ENCODE data around the gene ZNF710. TPM values are rescaled to one million over a fixed set of nuclear protein-coding genes. Genes with fewer than 3 reads are reported as not detected.

The ZNF710 gene
- total RNA-seq, 3 donors from 2014 or later, result 21.7 to 28.2 (median 25.0) TPM

DNA sequence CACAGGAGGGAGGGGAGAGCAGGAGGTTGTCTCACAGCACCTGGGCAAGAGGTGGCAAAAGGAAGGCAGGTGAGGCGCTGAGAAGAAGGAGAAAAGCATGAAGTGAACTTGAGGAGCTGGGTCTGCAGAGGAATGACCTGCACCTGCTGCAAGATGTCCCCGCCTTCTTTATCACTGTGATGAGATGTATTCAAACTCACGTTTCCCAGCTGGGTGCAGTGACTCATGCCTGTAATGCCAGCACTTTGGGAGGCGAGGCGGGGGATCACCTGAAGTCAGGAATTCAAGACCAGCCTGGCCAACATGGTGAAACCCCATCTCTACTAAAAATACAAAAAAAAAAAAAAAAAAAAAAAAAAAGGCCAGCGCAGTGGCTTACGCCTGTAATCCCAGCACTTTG lies 22.2 kb upstream of the ZNF710 start:
- no peak for ATAC-seq
- Mint-ChIP-seq H3K9me3 (peaks cover under 1% of the 10 kb centered on the region), H3K36me3 (ENCODE audit: insufficient read depth) (no peaks in the 10 kb centered on the region), H3K27me3 (ENCODE audit: low read depth) (peaks cover 3% of the 10 kb centered on the region), H3K4me1 (ENCODE audit: low read depth) (no peaks in the 10 kb centered on the region), H3K4me3 (no peak overlapping the region)
- DNase-seq, result no peak

DNA sequence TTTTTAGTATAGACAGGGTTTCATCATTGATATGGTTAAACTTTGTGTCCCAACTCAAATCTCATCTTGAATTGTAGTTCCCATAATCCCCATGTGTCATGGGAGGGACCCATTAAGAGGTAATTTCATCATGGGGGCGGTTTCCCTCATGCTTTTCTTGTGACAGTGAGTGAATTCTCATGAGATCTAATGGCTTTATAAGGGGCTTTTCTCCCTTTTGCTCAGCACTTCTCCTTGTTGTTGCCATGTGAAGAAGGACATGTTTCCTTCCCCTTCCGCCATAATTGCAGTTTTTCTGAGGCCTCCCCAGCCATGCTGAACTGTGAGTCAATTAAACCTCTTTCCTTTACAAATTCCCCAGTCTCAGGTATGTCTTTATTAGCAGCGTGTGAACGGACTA lies 20.2 kb upstream of the ZNF710 start:
- Mint-ChIP-seq H3K9me3 (peaks cover 9% of the 10 kb centered on the region), H3K36me3 (ENCODE audit: insufficient read depth) (no peaks in the 10 kb centered on the region), H3K27me3 (ENCODE audit: low read depth) (peaks cover 3% of the 10 kb centered on the region), H3K4me3 (no peak overlapping the region), H3K4me1 (ENCODE audit: low read depth) (no peaks in the 10 kb centered on the region)
- no peak for DNase-seq
- ATAC-seq, result no peak

DNA sequence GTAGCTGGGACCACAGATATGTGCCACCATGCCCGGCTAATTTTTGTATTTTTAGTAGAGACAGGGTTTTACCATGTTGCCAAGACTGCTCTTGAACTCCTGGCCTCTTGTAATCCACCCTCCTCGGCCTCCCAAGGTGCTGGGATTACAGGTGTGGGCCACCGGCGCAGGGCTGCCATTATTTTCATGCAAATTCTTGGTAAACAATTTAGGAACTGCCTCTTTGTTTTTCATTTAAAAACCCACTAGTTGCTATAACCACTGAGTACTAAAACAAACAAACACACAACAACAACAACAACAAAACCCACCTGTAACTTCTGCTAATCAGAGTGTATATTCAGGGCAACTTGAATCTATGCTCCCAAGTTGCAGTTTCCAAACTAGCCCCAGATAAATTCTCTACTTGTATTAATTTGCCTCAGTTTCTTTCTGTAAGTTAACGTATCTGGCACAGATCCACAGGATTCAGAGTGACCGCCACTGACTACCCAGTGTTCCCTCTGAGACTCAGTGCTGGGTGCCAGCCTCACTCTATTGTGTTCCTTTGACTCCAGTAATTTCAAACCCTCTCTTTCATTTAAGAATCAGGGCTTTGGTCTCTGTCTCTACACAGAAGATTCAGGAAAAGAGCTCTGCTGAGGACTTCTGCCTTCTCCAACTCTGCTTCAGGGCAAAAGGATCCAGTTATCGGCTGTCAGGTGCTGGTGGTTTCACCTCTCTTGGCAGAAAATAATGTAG lies 18.6 kb upstream of the ZNF710 start:
- peaks cover 3% of the 10 kb centered on the region for H3K27me3 Mint-ChIP-seq (ENCODE audit: low read depth)
- DNase-seq (no peak), ATAC-seq (no peak)
- H3K36me3 Mint-ChIP-seq (ENCODE audit: insufficient read depth), result no peaks in the 10 kb centered on the region
- peaks cover 9% of the 10 kb centered on the region for H3K9me3 Mint-ChIP-seq
- H3K4me3 Mint-ChIP-seq, result no peak overlapping the region
- no peaks in the 10 kb centered on the region for H3K4me1 Mint-ChIP-seq (ENCODE audit: low read depth)

DNA sequence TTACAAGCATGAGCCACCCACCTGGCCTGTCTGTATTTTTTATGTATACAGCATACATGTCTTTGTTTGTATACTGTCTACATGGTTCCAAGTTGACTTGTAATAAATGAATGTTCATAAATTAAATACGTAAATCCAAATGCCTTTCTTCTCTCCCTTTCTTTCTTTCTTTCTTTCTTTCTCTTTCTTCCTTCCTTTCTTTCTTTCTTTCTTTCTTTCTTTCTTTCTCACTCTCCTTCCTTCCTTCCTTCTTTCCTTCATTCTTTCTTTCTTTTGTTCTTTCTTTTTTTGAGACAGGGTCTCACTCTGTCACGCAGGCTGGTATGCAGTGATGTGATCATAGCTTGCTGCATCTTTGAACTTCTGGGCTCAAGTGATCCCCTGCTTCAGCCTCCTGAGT lies 17.1 kb upstream of the ZNF710 start:
- no peak overlapping the region for H3K4me3 Mint-ChIP-seq
- no peak for ATAC-seq
- H3K27me3 Mint-ChIP-seq (ENCODE audit: low read depth), result peaks cover 3% of the 10 kb centered on the region
- no peaks in the 10 kb centered on the region for H3K36me3 Mint-ChIP-seq (ENCODE audit: insufficient read depth)
- DNase-seq, result no peak
- peaks cover 9% of the 10 kb centered on the region for H3K9me3 Mint-ChIP-seq
- no peaks in the 10 kb centered on the region for H3K4me1 Mint-ChIP-seq (ENCODE audit: low read depth)

DNA sequence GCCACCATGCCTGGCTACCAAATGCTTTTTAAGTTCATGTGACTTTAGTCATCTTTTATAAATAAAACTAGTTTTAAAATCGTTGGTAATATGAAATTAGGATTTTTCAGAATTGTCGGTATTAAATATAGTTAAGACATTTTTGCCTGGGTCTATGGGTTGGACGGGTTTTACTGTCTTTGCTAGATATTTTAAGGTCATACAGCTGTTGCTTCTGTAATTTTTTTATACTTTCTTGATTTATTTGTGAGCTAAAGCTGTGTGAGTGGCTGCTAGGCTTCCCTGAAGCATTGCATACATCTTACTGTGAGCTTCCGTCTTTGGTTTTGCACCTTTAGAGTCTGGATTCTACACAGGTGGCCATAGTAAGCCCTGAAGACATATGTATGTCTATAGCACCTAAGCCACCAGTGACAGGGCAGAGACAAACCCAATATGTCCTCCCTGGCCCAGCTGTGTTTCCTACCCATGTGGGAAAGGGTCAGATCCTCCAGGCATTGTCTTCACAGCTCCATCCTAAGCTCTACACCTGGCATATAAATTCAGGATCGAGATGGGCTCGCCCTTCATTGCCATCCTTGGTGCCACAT lies 16.6 kb upstream of the ZNF710 start:
- H3K4me1 Mint-ChIP-seq (ENCODE audit: low read depth), result no peaks in the 10 kb centered on the region
- H3K9me3 Mint-ChIP-seq, result peaks cover 9% of the 10 kb centered on the region
- no peak for ATAC-seq
- H3K4me3 Mint-ChIP-seq, result no peak overlapping the region
- DNase-seq, result no peak
- H3K36me3 Mint-ChIP-seq (ENCODE audit: insufficient read depth), result no peaks in the 10 kb centered on the region
- peaks cover 3% of the 10 kb centered on the region for H3K27me3 Mint-ChIP-seq (ENCODE audit: low read depth)

DNA sequence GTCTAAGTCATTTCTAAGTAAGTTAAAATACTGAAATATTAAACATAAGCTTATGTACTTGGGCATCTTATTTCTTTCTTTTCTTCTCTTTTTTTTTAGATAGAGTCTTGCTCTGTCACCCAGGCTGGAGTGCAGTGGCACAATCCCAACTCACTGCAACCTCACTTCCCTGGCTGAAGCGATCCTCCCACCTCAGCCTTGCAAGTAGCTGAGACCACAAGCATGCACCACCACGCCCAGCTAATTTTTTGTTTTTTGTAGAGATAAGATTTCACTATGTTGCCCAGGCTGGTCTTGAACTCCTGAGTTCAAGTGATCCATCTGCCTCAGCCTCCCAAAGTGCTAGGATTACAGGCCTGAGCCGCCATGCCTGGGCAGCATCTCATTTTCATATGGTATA lies 16.0 kb upstream of the ZNF710 start:
- ATAC-seq, result no peak
- no peak for DNase-seq
- Mint-ChIP-seq H3K4me1 (ENCODE audit: low read depth) (no peaks in the 10 kb centered on the region), H3K4me3 (no peak overlapping the region), H3K36me3 (ENCODE audit: insufficient read depth) (no peaks in the 10 kb centered on the region), H3K9me3 (peaks cover 9% of the 10 kb centered on the region), H3K27me3 (ENCODE audit: low read depth) (peaks cover 3% of the 10 kb centered on the region)

DNA sequence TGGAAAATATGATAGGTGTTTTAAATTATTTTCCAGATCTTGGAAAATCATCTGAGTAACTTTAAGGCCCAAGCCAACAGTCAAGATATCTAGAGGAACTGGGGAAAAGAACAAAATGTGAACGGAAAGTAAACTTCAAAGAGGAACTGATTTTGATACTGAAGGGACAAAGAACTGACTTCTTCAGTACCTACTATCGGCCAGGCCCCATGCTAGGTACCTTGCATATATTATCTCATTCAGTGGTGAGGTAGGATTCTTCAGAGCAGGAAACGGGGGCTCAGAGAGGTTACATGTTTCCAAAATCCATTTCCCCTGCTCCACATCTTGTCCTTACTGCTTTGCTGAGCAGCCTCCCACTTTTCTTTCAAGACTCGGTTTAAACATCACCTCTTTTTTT lies 9.8 kb upstream of the ZNF710 start:
- Mint-ChIP-seq H3K9me3 (no peaks in the 10 kb centered on the region), H3K4me3 (no peak overlapping the region), H3K36me3 (ENCODE audit: insufficient read depth) (no peaks in the 10 kb centered on the region), H3K27me3 (ENCODE audit: low read depth) (no peaks in the 10 kb centered on the region), H3K4me1 (ENCODE audit: low read depth) (no peaks in the 10 kb centered on the region)
- DNase-seq (no peak), ATAC-seq (no peak)

DNA sequence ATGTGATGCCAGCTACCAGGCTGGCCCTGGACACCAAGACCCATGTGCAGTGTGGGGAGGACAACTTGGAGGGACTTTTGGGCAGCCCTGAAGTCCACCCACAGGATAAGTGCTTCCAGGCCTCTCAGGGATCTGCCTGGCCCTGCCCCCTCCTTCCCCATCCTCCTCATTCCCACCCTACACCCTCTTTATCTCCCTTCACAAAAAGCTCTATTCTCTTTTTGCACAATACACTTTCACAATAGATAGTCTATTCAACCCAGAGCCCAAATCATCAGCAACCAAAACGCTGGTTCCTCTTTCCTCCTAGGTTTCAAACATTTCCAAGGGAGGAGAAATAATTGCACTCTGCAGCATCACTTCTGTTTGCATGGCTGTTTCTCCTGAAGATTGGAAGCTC lies 7.8 kb upstream of the ZNF710 start:
- no peak for DNase-seq
- Mint-ChIP-seq H3K4me1 (ENCODE audit: low read depth) (no peaks in the 10 kb centered on the region), H3K9me3 (no peaks in the 10 kb centered on the region), H3K4me3 (no peak overlapping the region), H3K27me3 (ENCODE audit: low read depth) (no peaks in the 10 kb centered on the region), H3K36me3 (ENCODE audit: insufficient read depth) (no peaks in the 10 kb centered on the region)
- no peak for ATAC-seq

DNA sequence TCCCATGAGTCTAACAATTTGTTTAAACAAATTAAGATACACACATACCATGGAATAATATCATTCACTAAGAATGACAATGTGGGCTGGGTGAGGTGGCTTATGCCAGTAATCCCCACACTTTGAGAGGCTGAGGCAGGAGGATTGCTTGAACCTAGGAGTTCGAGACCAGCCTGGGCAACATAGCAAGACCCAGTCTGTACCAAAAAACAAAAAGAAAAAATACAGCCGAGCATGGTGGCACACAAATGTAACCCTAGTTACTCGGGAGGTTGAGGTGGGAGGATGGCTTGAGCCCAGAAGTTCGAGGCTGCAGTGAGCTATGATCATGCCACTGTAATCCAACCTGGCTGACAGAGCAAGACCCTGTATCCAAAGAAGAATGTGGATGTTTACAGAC lies 4.0 kb upstream of the ZNF710 start:
- Mint-ChIP-seq H3K4me3 (no peak overlapping the region), H3K9me3 (no peaks in the 10 kb centered on the region), H3K4me1 (ENCODE audit: low read depth) (peaks cover 16% of the 10 kb centered on the region), H3K36me3 (ENCODE audit: insufficient read depth) (no peaks in the 10 kb centered on the region), H3K27me3 (ENCODE audit: low read depth) (no peaks in the 10 kb centered on the region)
- DNase-seq, result no peak
- ATAC-seq, result no peak

DNA sequence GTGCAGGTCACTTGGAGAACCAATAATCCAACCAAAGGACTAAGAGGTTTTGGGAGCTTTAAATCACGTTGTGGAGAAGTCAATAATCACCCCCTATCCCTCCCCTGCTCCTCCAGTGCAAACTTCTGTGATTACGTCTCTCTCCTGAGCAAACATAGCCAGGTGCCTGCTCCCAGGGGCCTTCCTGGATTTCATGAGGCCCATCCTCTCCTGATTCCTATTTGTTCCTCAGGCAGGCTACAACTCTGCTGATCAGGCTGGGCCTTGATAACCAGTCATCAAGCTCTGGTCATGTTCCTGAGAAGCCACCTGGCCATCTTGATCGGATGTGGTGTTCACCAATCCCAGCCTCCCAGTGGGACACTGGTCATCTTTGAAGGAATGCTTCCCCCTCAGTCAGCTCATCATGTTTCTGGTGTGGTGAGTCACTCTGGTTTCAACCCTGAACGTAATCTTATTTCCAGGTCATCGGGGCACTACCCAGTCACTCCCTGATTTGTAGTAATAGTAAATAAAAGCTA lies 2.9 kb upstream of the ZNF710 start:
- Mint-ChIP-seq H3K27me3 (ENCODE audit: low read depth) (no peaks in the 10 kb centered on the region), H3K36me3 (ENCODE audit: insufficient read depth) (no peaks in the 10 kb centered on the region), H3K9me3 (no peaks in the 10 kb centered on the region), H3K4me3 (no peak overlapping the region), H3K4me1 (ENCODE audit: low read depth) (peaks cover 22% of the 10 kb centered on the region)
- no peak for DNase-seq
- no peak for ATAC-seq

DNA sequence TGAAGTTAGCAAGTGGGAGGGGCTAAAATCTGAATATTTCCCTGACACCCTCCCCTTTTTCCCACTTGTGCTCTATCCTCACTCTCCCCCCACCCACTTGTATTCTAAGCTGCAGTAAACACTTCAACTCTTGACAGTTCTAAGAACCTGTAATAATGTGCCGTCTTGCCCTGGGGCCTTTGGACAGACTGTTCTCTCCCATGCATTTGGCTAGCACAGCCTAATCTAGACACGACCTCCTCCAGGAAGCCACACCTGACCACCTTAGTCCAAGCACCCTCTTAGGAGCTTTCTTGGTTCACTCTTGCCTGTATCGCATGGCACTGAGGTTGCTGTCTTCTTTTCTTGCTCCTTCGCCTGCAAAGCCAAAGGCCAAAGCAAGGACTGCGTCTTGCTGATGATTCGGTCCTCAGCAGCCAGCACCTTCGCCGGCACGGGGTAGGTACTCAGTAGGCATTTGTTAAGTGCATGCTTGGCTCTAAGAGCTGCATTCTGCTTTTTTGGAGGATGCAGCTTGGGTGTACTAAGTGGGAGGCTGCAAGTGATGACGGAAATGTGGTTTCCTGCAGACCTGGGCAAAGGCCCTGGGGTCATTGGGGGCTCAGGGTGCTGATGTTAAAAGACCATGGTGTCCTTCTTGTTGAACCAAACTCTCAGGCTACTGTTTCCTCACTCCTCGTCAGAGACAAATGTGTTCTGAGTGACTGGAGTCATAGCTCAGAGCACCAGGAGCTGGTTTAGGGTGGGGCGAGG lies 2.0 kb upstream of the ZNF710 start:
- no peaks in the 10 kb centered on the region for H3K27me3 Mint-ChIP-seq (ENCODE audit: low read depth)
- no peak for ATAC-seq
- peaks cover 31% of the 10 kb centered on the region for H3K4me1 Mint-ChIP-seq (ENCODE audit: low read depth)
- no peaks in the 10 kb centered on the region for H3K36me3 Mint-ChIP-seq (ENCODE audit: insufficient read depth)
- DNase-seq, result no peak
- peak overlapping the region; percentile 9 for H3K4me3 Mint-ChIP-seq
- H3K9me3 Mint-ChIP-seq, result no peaks in the 10 kb centered on the region

DNA sequence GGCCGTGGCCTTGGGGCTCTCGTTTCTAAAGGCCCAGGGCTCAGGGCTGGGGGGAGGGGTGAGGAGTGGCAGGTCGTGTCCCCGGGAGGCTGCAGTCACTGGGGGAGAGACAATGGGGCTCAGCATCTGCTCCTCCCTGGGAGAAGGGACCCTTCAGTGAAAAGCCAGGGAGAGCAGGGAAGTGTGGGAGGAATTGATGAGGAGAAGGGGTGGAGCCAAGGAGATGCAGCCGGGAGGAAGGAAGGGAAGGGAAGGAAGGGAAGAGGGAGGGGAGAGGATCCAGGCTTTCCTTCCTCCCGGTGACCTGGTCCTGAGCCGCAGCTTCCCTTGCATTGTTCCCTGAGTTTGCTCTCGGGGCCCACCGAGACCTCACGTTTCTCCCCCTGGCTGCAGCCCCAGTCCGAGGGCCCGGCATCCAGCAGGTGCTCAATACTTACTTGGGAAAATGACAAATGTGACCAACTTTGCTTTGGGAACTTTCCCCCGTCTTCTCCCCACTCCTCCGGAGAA lies 1.4 kb upstream of the ZNF710 start:
- no peak overlapping the region for H3K4me3 Mint-ChIP-seq
- DNase-seq (no peak), ATAC-seq (no peak)
- H3K36me3 Mint-ChIP-seq (ENCODE audit: insufficient read depth), result no peaks in the 10 kb centered on the region
- H3K27me3 Mint-ChIP-seq (ENCODE audit: low read depth), result no peaks in the 10 kb centered on the region
- H3K4me1 Mint-ChIP-seq (ENCODE audit: low read depth), result peaks cover 37% of the 10 kb centered on the region
- no peaks in the 10 kb centered on the region for H3K9me3 Mint-ChIP-seq

DNA sequence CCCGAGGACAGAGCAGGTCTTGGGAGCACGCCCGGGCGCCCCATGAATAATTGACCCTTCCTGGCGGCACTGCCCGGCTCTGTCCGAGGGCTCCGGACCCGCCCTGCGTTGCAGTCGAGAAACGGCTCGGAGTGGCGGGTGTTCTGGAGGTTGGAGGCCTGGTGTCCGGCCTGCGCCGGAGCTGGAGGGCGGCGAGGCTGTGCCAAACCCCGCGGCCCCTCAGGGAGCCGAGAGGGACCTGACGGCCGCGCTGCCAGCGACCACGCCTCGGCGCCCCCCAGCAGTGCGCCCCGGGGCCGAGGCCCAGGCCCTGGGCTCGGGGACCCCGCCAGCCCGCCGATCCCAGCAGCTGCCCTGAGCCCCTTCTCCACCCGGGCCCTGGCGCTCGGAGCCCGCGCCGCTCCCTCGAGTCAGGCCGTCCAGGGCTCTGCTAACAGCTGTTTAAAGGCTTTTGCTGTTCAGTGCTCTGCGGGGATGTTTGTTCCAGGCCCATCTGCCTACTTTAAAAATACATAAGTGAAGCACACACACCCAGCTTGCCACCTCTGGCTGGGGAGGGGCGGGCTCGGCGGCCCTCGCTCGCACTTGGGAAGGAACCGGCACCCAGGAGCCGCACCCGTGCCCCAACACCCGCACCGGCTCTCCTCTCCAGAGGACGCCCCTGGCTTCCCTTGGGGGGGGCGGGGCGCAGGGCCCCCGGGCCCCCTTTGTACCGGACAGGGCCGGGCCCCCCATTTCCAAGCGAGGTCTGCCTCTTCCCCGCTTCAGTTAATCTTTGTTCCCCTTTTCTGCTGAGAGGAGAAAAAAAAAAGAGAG lies 730 bp upstream of the ZNF710 start:
- peaks cover 43% of the 10 kb centered on the region for H3K4me1 Mint-ChIP-seq (ENCODE audit: low read depth)
- no peak for ATAC-seq
- no peaks in the 10 kb centered on the region for H3K27me3 Mint-ChIP-seq (ENCODE audit: low read depth)
- peaks cover 2% of the 10 kb centered on the region for H3K36me3 Mint-ChIP-seq (ENCODE audit: insufficient read depth)
- DNase-seq, result no peak
- H3K9me3 Mint-ChIP-seq, result no peaks in the 10 kb centered on the region
- H3K4me3 Mint-ChIP-seq, result peak overlapping the region; percentile 98
